NCI-H226 (cell line): ENCODE measurements around the gene PCDHGA1.

Experiments used
- DNase-seq: peaks from one replicate; pipeline ENCODE4 v3.0.0-alpha.2; 2015

The PCDHGA1 gene

DNA sequence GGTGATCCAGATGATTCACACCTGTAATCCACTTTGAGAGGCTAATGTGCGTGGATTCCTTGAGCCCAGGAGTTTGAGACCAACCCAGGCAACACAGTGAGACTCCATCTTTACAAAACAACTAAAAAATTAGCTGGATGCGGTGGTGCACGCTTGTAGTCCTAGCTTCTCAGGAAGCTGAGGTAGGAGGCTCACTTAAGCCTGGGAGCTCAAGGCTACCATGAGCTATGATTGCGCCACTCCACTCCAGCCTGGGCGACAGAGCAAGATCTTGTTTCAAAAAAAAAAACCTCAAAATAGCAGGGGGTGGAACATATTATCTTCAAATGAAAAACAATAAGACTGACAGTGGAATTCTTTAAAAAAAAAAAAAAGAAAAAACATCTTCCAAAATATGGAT lies 217.6 kb downstream of the PCDHGA1 start:
- DNase-seq = no peak

DNA sequence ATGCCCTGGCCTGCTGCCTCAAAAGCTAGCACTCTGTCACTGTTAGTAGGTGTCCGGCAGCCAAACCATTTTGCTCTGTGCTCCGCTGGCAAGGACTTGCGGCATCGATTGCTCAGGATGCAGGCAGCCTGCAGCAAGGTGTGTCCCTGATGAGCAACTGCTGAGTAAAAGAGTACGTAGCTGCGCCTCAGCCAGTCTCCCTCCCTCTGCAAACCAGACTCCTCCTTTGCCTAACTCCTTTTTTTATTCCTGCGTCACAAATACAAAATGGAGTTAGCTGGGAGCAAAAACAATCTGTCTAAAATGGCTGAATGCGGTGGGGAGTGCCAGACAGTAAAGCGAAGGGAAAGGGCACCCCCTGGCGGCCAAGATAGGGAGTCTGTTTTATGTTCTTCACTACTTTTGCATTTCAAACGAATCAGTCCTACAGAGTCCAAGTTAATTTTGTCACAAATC lies 227.4 kb downstream of the PCDHGA1 start:
- peak; percentile 99 for DNase-seq

DNA sequence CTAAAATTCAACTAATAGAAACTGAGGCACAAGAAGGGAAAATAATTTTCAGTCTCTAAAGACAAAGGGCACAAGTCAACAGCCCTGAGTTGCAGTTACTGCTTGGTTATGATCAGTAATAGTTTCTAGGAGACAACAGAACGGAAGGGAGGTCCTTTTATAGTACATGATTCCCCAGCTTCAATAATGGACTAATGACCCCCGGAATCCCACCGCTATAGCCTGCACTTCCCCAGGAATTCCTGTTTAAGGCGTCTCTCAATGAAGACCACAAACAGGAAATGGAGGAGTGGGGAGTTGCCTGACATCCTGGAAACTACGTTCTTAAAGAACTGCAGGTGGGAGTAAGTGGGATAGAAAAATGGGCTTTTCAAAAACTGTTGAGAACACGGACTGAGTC lies 227.8 kb downstream of the PCDHGA1 start:
- DNase-seq = peak; percentile 64

DNA sequence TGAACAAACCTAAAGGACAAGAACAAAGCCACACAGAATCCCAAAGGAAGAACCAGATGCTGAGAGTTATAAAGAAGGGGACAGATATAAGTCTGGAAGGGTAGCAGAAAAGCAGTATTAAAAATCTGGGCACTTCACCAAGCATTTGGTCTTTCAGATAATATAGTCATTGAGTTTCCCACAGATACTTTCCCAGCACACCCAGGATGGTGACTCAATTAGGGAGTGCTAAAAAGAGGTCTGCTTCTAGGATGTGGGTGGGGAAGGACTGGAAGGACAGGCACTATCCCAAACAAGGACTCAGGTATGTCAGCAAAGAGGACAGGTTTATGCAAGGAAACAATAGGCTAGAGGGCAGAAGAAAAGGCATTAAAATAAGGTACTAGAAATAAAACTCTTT lies 229.1 kb downstream of the PCDHGA1 start:
- DNase-seq = peak; percentile 69

DNA sequence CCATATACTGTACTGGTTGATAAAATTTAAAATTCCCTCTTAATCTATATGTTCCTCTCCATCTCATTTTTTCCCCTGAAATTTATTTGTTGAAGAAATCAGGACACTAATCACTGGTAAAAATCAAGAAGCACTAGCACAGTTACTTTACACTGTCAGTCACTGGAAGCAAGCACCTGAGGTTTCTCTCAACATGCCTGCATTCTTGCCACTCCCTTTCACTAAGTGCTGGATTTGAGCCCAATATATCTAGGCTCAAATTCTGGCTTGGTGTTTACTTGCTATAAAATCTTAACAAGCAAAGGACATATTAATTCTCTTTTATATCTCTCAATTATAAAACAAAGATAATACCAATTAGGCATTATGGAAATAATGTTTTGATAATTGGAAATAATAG lies 229.8 kb downstream of the PCDHGA1 start:
- peak; percentile 47 for DNase-seq

DNA sequence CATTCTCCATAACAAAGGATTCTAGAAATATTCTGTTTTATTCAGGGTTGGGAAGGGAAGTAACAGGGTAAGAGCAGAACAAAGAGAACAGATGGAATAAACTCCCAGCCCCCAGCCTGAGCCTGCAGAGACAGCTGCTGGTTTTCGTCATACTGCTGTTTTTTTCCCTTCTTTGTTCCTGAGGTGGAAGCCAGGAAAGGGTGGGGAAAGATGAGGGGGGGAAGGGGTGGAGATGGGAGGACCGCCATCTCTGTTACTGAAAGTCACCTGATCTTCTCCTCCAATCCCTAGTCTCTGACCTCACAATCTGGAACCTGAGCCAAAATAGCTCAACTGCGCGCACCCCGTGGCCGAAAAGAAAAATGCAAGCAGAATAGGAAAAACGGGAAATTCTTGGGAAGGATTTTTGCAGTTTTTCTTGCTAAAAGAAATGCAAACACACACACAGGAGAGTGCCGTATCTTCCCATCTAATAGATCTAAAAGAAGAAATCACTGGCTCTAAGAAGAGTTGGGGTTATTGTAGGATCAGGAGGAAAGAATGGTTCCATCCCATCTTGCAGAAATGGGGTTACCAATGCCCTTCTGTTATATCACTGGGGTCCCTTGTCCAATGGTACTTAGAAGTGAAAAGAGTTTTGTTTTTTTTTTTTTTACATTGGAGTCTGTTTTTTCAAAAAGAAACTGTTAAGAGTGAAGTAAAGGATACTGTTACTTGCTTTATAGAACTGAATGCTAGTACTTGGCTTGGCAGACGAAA lies 230.6 kb downstream of the PCDHGA1 start:
- DNase-seq = peak; percentile 91
